ENCODE measurements around the gene IQGAP2. TPM values are rescaled to one million over a fixed set of nuclear protein-coding genes. Genes with fewer than 3 reads are reported as not detected.

IQGAP2 gene
- total and polyA plus RNA-seq, 2 of the 8 experiments (the other 6 are each of a cell fraction or from before 2014, with no cell fraction given): 19.7 to 66.0 TPM

DNA sequence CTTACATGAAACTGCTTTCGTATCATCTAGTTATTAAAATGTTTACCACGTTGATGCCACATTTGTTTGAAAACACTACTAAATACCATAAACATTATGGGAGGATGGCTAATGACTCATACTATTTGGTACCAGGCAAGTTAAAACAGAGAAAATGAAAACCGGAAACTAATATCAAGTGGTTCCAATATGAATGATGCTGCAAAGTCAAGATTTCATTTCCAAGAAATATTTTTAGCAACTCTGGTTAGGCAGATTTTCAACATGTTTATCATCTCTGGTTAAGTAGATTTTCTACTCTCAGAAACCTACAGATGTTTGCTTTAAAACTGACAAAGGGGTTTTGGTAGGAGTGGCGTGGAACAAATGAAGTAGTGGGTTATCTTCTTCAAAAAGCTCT lies 307.9 kb downstream of the IQGAP2 start:
- H2BK15ac ChIP-seq (ENCODE audit: low read length): no peak overlapping the region
- no peak overlapping the region for H2AFZ ChIP-seq (ENCODE audit: low read length)
- 88% methylated on average over 4 of the region's 4 CpGs; no CpG with 5 or more reads in 1 of the 2 experiments for WGBS, 2 experiments (ENCODE audit: extremely low coverage in 1 of 2, insufficient coverage in 1 of 2, insufficient read length in 1 of 2, insufficient replicate concordance in 2 of 2, low coverage in 1 of 2, low lambda C conversion rate in 2 of 2, missing lambda C conversion rate in 1 of 2)
- no peak overlapping the region for H3K4me2 ChIP-seq (ENCODE audit: insufficient read depth in 1 of 2, low read depth in 2 of 2, low read length in 2 of 2)
- no peak overlapping the region for H2BK5ac ChIP-seq (ENCODE audit: low read depth, low read length)
- no peaks in the 10 kb centered on the region for H3K9me3 ChIP-seq (ENCODE audit: insufficient read depth in 2 of 2, low read depth in 1 of 2, low read length in 1 of 2)
- no peaks in the 10 kb centered on the region for H3K79me2 ChIP-seq (ENCODE audit: control insufficient read depth in 1 of 2, insufficient read depth in 2 of 2, low read length in 2 of 2)
- no peak for TF ChIP-seq SUZ12 (IDR thresholded peaks at IDR 0.05; ENCODE audit: low read length)
- no peak for TF ChIP-seq JUND (IDR thresholded peaks at IDR 0.05; ENCODE audit: low read length)
- no peak for TF ChIP-seq CBX8 (IDR thresholded peaks at IDR 0.05; ENCODE audit: borderline replicate concordance, low read depth, low read length)
- no peak for TF ChIP-seq POLR2AphosphoS5 (IDR thresholded peaks at IDR 0.05; ENCODE audit: low read depth, low read length)
- TF ChIP-seq ZNF274 (IDR thresholded peaks at IDR 0.05; ENCODE audit: borderline replicate concordance, extremely low read depth, low read length): no peak
- TF ChIP-seq POU5F1 (IDR thresholded peaks at IDR 0.05; ENCODE audit: low read depth, low read length): no peak
- TF ChIP-seq SP4 (IDR thresholded peaks at IDR 0.05; ENCODE audit: low read length): no peak
- TF ChIP-seq ASH2L (IDR thresholded peaks at IDR 0.05; ENCODE audit: low read length): no peak
- no peak for TF ChIP-seq GTF2F1 (IDR thresholded peaks at IDR 0.05; ENCODE audit: borderline replicate concordance, low read depth, low read length)
- no peak for TF ChIP-seq BCL11A (IDR thresholded peaks at IDR 0.05; ENCODE audit: low read depth in 2 of 2, low read length in 2 of 2)
- no peak for TF ChIP-seq SIRT6 (IDR thresholded peaks at IDR 0.05; ENCODE audit: low read length)
- TF ChIP-seq BACH1 (IDR thresholded peaks at IDR 0.05; ENCODE audit: low read length): no peak
- TF ChIP-seq CEBPB (IDR thresholded peaks at IDR 0.05; ENCODE audit: low read depth, low read length): no peak
- TF ChIP-seq CTBP2 (IDR thresholded peaks at IDR 0.05; ENCODE audit: borderline replicate concordance, insufficient read depth, insufficient read length, low read length): no peak
- TF ChIP-seq EGR1 (IDR thresholded peaks at IDR 0.05; ENCODE audit: borderline replicate concordance, low read depth, low read length): no peak
- no peak overlapping the region for H4K91ac ChIP-seq (replicated peaks; ENCODE audit: insufficient read length, low read length)
- ChIA-PET POLR2A (ENCODE audit: partially characterized antibody) (no interaction called here), CTCF (ENCODE audit: partially characterized antibody) (interaction anchor here (0.6 kb wide), 1 partner anchor 433 kb away, joined by 4 read pairs; no protein-coding TSS in a partner anchor)
- H3K79me1 ChIP-seq (ENCODE audit: low read depth, low read length): no peaks in the 10 kb centered on the region
- peaks cover 5 to 19% (median 14%) of the 10 kb centered on the region in 4 experiments for H3K27me3 ChIP-seq (replicated peaks in 1 of 4; ENCODE audit: control insufficient read depth in 3 of 4, extremely low read depth in 1 of 4, insufficient read depth in 3 of 4, low read length in 3 of 4)
- DNase-seq (ENCODE audit: low read depth in 1 of 2, low spot score in 2 of 2): no peak
- H3K4ac ChIP-seq (replicated peaks; ENCODE audit: insufficient read length, low read depth, low read length): no peak overlapping the region
- H2BK12ac ChIP-seq (ENCODE audit: low read depth, low read length): no peak overlapping the region
- H3K56ac ChIP-seq (replicated peaks; ENCODE audit: insufficient read length, low read depth, low read length): no peak overlapping the region
- H3K23me2 ChIP-seq (ENCODE audit: low read depth, low read length): peaks cover 6% of the 10 kb centered on the region; the same call in 1 of the 2 replicates
- H4K5ac ChIP-seq (ENCODE audit: insufficient read length, low read depth, low read length): no peak overlapping the region
- H3K27ac ChIP-seq (ENCODE audit: low read depth, low read length): no peak overlapping the region
- H3K4me1 ChIP-seq (replicated peaks in 1 of 4; ENCODE audit: control insufficient read depth in 3 of 4, insufficient read depth in 4 of 4, low read length in 3 of 4): no peaks in the 10 kb centered on the region; a peak in 1 of 7 replicates
- H3K9ac ChIP-seq (replicated peaks in 1 of 4; ENCODE audit: extremely low read depth in 1 of 4, low read depth in 3 of 4, low read length in 3 of 4): no peak overlapping the region
- H3K14ac ChIP-seq (ENCODE audit: insufficient read length): no peak overlapping the region
- FAIRE-seq: no peak
- no peak overlapping the region for H2BK20ac ChIP-seq (ENCODE audit: low read length)
- no peaks in the 10 kb centered on the region for H4K20me1 ChIP-seq (replicated peaks in 1 of 2; ENCODE audit: control insufficient read depth in 1 of 2, insufficient read depth in 2 of 2, low read length in 2 of 2)
- H4K8ac ChIP-seq (ENCODE audit: extremely low read depth, insufficient read depth, low read length): no peak overlapping the region
- no peak overlapping the region for H3K18ac ChIP-seq (ENCODE audit: extremely low read depth, low read length)
- H3K36me3 ChIP-seq (ENCODE audit: control insufficient read depth in 2 of 4, insufficient read depth in 4 of 4, low read length in 3 of 4): no peaks in the 10 kb centered on the region
- no peak overlapping the region for H3K4me3 ChIP-seq (ENCODE audit: extremely low read depth in 1 of 4, insufficient read depth in 2 of 4, low read depth in 3 of 4, low read length in 4 of 4)
- H3K23ac ChIP-seq (ENCODE audit: insufficient read length): no peak overlapping the region
- H2AK5ac ChIP-seq (ENCODE audit: low read depth, low read length): no peak overlapping the region
- no peak overlapping the region for H2BK120ac ChIP-seq (replicated peaks; ENCODE audit: low read depth, low read length)

All from H1 (cell line).